Left ventricle myocardium superior (tissue), 1 donor: ENCODE data around the gene PALMD. TPM values are rescaled to one million over a fixed set of nuclear protein-coding genes. Genes with fewer than 3 reads are reported as not detected.

ENCODE experiments used
- ATAC-seq: fragments of 200-7000 bp; cut with Tn5 transposase; one replicate; pipeline ENCODE4 v1.9.1; 2020; ENCODE audit warnings: mild to moderate bottlenecking, moderate library complexity
- DNase-seq: peaks from one replicate; pipeline ENCODE4 v3.0.0-alpha.2; 2020
- intact Hi-C: fragments of 100-400 bp; cut with micrococcal nuclease; formaldehyde crosslinking; loops from one replicate; pipeline ENCODE4 v1.11.0; 2022
- total RNA-seq: library from RNA; stranded (reverse); fragmentation: NEBNext Ultra II Directional; extraction: Animal tissue kit (Norgen Biotek cat#: 25700); gene quantifications from one replicate; pipeline ENCODE4 v1.2.1, GENCODE V29; 2021
- donor health status: DM: no; HTN: yes; CAD: no; lungs with severe emphysema.

PALMD gene
- total RNA-seq, 1 donor from 2014 or later: 115 TPM

GRCh38 chr1:99726818-99727217 is 80.9 kb downstream of the PALMD start:
- DNase-seq: no peak
- no peak for ATAC-seq
- intact Hi-C loops: no loop called here

- intact Hi-C loops: no loop called here
- ATAC-seq (peak; percentile 58), DNase-seq (no peak)
Measured at GRCh38 chr1:99727575-99728185, 81.8 kb downstream of the PALMD start.

- intact Hi-C loops: no loop called here
- DNase-seq (no peak), ATAC-seq (peak; percentile 87)
Measured at GRCh38 chr1:99728494-99729235, 82.8 kb downstream of the PALMD start.

- intact Hi-C loops: no loop called here
- ATAC-seq (no peak), DNase-seq (no peak)
Measured at GRCh38 chr1:99731384-99731783, 85.5 kb downstream of the PALMD start.

GRCh38 chr1:99735852-99736251 is 89.9 kb downstream of the PALMD start:
- ATAC-seq (no peak), DNase-seq (no peak)
- intact Hi-C loops: no loop called here

GRCh38 chr1:99737016-99737415 is 91.1 kb downstream of the PALMD start:
- ATAC-seq: peak; percentile 81
- intact Hi-C loops: no loop called here
- no peak for DNase-seq

GRCh38 chr1:99738858-99739465 is 93.0 kb downstream of the PALMD start:
- intact Hi-C loops: no loop called here
- ATAC-seq: no peak
- DNase-seq: no peak

GRCh38 chr1:99740141-99740540 is 94.2 kb downstream of the PALMD start:
- intact Hi-C loops: no loop called here
- ATAC-seq (no peak), DNase-seq (no peak)

Other genes with a start within 250 kb of the PALMD start
- gene FRRS1, start 120.5 kb downstream of the PALMD start, total RNA-seq: 3.3 TPM
- gene AGL, start 204.2 kb downstream of the PALMD start, total RNA-seq: 59.7 TPM